A673 (cell line): ENCODE results near the gene KLRG1.
A peak's percentile ranks its signal among the peaks of the same experiment; 100 is the strongest.

Experiments
- CTCF ChIP-seq: fragments of 300-800, 200-600 bp; sonication (generic); conservative IDR thresholded peaks from 2 replicates; pipeline ENCODE4 v1.5.1; 2017; ENCODE audit warnings: low read depth, mild to moderate bottlenecking, antibody characterized with exemption, low read length, moderate library complexity, mixed read lengths
- EZH2 ChIP-seq: fragments of 200-600 bp; sonication (generic); IDR thresholded peaks from 2 replicates; pipeline ENCODE4 v1.6.1; 2017; ENCODE audit warnings: borderline replicate concordance, low read depth, mild to moderate bottlenecking, mixed read lengths, antibody characterized with exemption, low read length; ENCODE audit not compliant: poor library complexity, severe bottlenecking

DNA sequence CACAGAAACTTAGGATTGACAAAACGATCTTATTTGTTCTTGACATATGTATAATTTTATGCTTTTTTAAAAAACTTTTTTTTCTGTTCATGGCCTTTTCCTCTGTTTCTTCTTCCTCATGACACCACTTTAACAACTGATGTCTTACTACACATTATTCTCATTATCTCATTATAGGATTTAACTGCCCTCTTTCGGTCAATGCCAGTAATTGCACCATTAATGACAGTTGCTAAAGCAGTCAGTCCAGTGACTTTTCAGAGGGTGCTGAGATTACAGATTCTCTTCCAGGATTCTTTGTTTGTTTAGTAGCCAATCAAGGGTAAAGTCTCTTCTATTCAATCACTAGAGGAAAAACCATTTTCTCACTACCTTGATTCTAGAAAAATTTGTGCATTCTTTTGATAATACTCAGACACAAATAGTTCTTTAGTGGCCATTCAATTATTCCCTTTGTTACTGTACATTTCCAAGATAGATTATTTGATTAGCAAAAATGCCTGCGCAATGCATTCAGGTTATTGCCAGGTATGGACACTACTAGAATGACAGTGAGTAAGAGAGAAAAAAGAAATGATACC lies 50.1 kb downstream of the KLRG1 start:
- TF ChIP-seq CTCF (peak; percentile 80), EZH2 (no peak)
